Amniotic epithelial cell (primary cell): ENCODE data around the gene TRAPPC4.
A peak's percentile ranks its signal among the peaks of the same experiment; 100 is the strongest.
"Not testable (repeated sequence)": the region's sequence is repeated elsewhere in the genome, so short reads cannot be mapped to it uniquely, and the experiment has no call there.

Experiments
- DNase-seq: peaks from one replicate; pipeline ENCODE4 v3.0.0-alpha.2; 2010; ENCODE audit warnings: low read depth

TRAPPC4 gene, protein sequence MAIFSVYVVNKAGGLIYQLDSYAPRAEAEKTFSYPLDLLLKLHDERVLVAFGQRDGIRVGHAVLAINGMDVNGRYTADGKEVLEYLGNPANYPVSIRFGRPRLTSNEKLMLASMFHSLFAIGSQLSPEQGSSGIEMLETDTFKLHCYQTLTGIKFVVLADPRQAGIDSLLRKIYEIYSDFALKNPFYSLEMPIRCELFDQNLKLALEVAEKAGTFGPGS

DNA sequence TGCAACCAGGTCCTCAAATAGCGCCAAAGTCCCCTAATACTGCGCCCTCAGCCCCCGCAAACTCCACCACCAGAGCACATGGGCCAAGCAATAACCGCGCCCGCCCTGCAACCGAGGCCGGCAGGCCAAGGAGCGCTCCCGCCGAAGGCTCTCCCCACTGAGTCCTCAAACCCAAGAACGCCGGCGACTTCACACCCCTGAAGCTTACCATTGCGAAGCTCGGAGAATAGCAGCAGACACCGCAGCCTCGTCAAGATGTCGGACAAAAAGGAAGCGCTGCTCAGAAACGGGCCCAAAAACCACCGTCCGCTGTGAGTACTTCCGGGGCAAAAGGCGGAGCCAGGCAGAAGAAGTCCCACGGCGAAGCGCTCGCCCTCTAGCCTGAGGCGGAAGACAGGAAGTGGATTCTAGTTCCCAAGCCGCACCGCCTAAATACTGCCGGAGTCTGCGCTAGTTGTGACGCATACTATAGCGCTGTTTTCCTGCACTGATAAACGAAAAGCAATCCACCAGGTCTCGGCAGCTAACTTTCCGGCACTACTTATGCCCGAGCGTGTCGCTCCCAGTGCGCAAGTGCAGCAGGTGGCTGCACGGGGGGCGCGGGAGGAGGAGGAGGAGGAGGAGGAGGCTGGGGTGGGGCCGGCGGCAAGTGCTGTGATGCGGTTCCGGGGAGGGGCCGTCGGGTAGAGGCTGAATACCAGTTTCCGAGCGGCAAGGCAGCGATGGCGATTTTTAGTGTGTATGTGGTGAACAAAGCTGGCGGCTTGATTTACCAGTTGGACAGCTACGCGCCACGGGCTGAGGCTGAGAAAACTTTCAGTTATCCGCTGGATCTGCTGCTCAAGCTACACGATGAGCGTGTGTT is at the start of gene TRAPPC4, which contains the start of gene RPS25:
TRAPPC4 (plus strand) TSS at position 693 of the 865 bp plus-strand sequence; CDS start at position 723, 30 bp downstream.
RPS25 (minus strand) TSS at position 270 of the 865 bp plus-strand sequence; CDS start at position 211, 59 bp downstream.
- peak; percentile 95 for DNase-seq

DNA sequence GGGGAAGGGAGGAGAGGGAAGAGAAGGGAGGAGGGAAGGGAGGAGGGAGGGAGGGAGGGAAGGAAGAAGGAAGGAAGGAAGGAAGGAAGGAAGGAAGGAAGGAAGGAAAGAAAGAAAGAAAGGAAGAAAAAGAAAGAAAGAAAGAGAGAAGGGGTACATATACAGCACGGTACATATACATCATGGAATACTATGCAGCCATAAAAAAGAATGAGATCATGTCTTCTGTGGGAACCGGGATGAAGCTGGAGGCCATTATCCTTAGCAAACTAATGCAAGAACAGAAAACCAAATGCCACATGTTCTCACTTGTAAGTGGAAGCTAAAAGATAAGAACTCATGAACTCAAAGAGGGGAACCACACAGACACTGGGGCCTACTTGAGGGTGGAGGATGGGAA is 49.1 kb upstream of the TRAPPC4 start:
- not testable (repeated sequence) for DNase-seq

DNA sequence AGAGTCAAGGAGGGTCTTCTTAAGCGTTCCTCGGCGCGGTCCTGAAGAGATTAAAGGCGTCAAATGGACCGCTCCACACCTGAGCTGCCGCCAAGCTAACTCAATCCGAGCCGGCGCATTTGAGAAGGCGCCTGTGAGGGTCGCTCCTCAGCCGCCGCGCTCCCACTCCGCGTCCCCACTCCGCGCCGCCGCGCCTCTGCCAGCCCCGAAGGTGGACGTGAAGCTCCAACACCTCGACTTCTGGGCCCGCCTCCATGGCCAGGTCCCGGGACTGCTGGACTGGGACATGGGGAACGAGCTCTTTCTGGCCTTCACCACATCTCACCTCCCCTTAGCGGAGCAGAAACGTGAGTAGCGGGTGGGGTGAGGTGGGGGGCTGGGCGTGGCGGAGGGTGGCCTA is 46.9 kb upstream of the TRAPPC4 start, which contains the start of gene FOXR1:
FOXR1 (plus strand) TSS at position 116 of the 400 bp plus-strand sequence; CDS start at position 287, 171 bp downstream.
- DNase-seq = no peak

DNA sequence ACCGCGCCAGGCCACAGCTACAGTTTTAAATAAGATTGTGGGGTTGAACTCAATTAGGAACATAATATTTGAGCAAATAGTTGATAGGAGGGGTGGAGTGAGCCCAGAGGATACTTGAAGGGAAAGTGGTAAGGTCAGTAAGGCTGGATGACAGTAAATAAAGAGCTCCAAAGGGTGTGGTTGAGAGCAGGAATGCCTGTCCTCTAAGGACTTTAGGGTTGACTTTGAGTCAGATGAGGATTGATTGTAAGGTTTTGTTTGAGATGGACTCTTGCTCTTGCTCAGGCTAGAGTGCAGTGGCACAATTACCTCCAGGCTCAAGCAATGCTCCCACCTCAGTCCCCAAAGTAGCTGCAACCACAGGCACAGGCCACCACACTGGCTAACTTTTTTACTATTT is 44.6 kb upstream of the TRAPPC4 start:
- DNase-seq = no peak

DNA sequence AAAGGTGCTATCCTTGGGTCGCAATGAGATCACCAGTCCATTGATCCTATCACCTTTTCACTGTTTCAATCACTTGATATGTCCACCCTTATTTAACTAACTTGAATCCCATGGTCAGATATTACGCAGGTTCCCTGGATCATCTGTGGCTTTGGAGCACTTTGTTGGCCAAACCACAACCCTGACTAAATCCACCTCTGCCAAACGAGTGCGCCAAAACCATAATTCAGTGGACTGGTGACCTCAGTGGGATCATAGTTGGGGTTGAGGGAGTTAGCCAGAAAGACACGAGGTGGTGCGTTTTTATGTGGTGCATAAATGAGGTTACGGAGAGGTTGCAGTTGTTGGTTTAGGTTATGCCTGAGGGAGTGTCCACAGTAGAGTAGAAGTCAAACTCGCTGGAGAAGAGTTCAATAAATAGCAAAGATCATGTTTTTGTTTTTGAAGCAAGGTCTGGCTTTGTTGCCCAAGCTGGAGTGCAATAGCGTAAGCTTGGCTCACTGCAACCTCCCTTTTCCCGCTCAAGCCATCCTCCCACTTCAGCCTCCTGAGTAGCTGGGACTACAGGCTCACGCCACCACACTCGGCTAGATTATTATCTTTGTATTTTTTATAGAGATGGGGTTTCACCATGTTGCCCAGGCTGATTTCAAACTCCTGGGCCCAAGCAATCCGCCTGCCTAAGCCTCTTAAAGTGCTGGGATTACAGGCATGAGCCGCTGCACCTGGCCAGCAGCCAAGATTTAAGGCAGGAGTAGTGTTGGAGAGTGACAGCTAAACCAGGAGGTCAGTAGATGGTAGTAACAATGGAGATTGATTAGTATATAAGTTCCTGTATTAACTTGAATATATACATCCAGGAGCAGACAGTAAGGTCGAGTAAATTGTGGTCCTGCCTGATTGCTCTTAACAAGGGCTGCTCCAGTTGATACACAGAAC is 42.5 kb upstream of the TRAPPC4 start:
- peak; percentile 21 for DNase-seq

DNA sequence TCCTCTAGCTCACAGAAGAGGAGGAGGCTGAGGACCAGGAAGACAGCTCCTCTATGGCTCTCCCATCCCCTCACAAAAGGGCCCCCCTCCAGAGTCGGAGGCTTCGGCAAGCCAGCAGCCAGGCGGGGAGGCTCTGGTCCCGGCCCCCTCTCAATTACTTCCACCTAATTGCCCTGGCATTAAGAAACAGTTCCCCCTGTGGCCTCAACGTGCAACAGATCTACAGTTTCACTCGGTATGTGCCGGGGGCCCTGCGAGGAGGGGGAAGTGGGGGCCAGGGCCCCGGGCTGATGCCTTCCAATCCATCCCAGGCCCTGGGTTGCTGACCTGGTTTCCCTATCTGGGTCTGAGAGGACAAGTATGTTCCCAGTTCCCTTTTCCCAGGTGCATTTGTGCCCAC is 39.1 kb upstream of the TRAPPC4 start:
- no peak for DNase-seq

DNA sequence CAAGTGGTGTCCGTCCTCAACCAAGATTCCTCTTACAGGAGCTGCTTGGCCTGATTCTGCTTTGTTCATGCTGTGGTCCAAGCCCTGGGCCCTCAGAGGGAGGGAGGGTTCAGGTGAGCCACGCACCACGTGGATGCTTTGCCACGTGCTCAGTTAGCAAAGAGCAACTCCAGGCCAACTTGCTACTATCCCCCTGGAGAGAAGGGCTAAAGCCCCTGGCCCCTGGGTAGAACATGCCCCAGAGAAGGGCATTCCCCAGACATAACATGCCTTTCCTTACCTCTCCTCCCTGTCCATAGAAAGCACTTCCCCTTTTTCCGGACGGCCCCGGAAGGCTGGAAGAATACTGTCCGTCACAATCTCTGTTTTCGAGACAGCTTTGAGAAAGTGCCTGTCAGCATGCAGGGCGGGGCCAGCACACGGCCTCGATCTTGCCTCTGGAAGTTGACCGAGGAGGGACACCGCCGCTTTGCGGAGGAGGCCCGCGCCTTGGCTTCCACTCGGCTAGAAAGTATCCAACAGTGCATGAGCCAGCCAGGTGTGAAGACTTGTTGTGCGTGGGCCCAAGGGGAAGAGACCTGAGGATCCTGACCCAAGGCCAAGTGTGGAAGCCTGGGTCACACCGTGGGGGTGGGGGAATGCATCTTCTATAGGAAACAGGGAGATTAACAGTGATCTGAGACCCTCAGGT is 38.2 kb upstream of the TRAPPC4 start:
- DNase-seq = peak; percentile 38

DNA sequence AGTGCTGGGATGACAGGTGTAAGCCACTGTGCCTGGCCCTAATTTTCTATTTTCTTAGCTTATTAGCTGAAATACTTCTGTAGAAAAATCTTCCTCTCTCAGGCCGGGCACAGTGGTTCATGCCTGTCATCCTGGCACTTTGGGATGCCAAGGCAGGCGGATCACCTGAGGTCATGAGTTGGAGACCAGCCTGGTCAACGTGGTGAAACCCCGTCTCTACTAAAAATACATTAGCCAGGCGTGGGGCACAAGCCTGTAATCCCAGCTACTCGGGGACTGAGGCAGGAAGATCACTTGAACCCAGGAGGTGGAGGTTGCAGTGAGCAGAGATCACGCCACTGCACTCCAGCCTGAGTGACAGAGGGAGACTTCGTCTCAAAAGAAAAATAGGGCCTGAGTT is 34.2 kb upstream of the TRAPPC4 start:
- DNase-seq = not testable (repeated sequence)

DNA sequence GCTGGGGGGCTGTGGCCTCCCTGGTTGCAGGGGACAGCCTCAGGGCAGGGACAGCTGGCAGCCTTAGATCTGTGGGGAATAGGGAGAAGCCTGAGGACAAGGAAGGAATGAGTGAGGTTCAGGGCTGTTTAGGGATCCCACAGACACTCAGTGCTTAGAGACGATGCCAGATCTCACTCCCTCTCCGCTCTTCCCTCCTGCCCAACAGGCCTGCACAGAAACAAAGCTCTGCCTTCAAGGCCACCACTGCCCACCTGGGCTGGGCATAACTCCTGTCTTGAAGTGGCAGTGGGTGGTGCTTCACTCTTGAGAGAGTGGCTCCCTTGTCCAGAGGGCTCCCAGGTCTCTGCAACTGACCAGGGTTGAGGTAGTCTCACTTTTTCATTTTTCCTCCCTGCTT is 33.7 kb upstream of the TRAPPC4 start:
- DNase-seq = no peak

DNA sequence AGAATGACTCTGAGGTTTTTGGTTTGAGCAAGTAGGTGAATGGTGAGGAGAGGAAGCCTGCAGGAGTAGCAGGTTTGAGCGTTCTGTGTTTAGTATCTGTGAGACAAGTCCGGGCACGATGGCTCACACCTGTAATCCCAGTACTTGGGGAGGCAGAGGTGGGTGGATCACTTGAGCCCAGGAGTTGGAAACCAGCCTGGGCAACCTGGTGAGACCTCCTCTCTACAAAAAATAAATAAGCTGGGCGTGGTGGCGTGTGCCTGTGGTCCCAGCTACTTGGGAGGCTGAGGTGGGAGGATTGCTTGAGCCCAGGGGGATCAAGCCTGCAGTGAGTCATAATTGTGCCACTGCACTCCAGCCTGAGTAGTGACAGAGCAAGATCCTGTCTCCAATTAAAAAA is 30.3 kb upstream of the TRAPPC4 start:
- no peak for DNase-seq

DNA sequence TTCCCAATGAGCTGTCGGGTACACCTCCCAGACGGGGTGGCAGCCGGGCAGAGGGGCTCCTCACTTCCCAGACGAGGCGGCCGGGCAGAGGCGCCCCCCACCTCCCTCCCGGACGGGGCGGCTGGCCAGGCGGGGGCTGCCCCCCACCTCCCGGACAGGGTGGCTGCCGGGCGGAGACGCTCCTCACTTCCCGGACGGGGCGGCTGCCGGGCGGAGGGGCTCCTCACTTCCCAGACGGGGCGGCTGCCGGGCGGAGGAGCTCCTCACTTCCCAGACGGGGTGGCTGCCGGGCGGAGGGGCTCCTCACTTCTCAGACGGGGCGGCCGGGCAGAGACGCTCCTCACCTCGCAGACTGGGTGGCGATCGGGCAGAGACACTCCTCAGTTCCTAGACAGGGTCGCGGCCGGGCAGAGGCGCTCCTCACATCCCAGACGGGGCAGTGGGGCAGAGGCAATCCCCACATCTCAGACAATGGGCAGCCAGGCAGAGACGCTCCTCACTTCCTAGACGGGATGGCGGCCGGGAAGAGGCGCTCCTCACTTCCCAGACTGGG is 27.0 kb upstream of the TRAPPC4 start:
- DNase-seq = not testable (repeated sequence)

DNA sequence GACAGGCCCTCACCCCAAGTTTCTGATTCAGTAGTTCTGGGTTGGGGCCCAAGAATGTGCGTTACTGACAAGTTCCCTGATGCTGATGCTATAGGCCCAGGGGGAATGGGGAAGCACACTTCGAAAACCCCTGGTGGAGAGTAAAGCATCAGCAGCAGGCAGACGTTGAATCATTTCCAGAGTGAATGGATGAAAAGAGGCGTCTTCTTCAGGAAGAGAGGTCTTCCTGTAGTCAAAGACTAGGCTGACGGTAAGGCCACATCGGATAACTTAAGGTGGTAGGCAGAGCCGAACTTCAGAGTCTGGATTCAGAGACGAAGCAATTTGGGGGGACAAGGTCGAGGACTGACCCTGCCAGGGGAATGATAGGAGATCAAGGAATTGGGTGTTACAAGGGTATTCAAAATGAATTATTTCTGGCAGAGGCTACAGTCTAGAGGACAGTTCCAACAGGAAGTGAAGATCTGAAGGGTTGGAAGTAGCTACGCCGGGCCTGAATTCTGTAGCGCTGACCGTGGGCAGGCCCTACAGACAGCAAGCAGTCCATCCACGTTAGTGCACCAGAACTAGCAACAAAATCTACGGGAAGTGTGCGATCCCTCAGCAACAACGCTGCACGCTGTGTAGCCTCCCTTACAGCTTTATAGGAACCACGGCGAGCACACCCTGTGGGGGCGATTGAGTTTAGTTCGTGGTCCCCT is 21.5 kb upstream of the TRAPPC4 start:
- no peak for DNase-seq

DNA sequence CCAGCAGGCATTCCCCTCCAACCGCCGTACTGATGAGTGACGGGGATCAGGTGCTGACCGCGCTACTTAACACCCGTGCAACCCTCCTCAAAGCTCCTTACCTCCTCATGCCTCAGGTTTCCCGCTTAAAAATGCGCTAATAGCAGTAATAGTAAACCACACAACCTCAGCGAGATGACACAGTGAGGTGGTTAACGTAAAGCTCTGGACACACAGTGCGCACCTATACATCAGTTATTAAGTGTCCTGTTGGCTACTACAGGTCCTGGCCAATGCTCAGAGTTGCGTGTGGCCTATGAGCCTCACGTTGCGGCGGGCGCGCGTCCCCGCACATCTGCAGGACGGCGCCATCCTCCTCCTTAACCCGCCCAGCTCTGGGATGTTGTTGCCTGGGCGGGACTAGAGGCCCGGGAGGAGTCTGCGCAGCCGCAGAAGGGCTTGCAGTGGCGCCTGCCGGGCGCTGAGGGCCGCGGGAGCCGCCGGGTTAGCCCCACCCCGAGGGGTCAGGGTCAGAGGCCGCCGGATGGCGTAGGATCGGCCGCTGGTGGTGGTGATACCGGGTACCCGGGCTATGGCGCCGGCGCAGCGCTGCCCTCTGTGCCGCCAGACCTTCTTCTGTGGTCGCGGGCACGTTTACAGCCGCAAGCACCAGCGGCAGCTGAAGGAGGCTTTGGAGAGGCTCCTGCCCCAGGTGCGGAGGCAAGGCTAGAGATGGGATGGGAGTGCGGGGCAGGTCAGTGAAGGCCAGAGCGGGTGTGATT is 20.8 kb upstream of the TRAPPC4 start, which contains the start of gene CENATAC:
CENATAC (plus strand) TSS at position 512 of the 761 bp plus-strand sequence; CDS start at position 572, 60 bp downstream.
- peak; percentile 74 for DNase-seq

DNA sequence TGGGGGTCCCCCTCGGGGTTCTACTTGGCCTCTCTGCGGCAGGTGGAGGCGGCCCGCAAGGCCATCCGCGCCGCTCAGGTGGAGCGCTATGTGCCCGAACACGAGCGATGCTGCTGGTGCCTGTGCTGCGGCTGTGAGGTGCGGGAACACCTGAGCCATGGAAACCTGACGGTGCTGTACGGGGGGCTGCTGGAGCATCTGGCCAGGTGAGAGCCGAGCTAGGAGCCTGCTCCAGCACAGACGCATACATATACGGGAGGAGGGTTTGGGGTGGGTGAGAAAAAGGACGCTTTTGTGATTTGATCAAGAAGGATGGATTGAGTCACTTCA is 20.2 kb upstream of the TRAPPC4 start:
- DNase-seq = no peak

DNA sequence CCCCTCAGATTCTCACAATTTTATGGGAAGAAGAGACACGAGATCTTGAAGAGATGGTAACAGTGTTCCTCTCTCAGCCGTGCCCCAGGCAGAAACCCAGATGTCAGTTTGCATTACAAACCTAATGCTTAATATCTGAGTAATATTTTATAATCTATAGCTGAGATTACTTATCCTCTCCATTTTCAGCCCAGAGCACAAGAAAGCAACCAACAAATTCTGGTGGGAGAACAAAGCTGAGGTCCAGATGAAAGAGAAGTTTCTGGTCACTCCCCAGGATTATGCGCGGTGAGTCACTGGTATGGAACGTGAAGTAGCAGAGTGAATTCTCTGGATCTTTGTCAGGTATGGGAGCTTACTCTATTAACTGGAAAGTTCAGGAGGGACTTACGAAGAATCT is 19.7 kb upstream of the TRAPPC4 start:
- peak; percentile 82 for DNase-seq

DNA sequence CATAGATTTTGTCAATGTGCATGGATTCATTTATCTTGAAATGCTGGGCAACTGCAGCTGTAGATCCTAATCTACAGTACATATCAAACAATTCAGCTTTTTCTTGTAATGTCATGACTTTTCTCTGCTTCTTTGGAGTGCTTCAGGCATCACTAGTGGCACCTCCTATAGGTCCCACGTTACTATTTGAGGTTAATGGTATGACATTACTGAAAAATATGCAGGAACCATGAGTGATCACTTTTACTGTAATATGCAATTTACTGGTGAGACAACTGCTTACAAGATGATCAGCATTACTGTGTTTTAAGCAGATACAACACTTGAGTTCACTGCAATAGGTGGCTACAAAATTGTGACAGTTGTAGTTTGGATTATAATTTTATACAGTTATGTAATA is 17.7 kb upstream of the TRAPPC4 start:
- no peak for DNase-seq

DNA sequence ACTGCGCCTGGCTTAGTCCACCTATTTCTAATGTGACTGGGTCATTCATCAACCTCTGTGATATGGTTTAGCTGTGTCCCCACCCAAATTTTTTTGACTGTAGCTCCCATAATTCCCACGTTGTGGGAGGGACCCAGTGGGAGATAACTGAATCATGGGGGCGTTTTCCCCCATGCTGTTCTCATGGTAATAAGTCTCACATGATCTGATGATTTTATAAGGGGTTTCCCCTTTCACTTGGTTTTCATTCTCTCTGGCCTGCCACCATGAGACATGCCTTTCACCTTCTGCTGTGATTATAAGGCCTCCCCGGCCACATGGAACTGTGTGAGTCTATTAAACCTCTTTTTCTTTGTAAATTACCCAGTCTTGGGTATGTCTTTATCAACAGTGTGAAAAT is 11.9 kb upstream of the TRAPPC4 start:
- DNase-seq = no peak

DNA sequence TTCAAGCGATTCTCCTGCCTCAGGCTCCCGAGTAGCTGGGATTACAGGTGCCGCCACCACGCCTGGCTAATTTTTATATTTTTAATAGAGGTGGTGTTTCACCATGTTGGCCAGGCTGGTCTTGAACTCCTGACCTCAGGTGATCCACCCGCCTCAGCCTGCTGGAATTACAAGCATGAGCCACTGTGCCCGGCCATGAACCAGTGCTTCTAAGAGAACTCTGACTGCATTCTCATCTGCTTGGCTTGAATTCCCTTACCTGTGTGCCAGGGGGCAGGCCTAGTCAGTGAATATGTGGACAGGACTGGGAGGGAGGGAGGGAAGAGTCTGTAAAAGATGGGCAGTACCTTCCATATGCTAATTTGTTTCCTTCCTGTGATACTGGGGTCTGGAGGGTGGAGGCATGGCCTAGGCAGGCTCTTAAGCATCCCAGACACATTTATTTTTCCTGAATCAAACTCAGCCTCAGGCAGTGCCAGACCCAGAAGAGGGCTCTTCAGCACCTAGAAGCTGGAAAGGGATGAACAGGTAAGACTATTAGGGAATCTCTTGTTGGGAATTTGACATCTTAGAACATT is 7.0 kb upstream of the TRAPPC4 start:
- no peak for DNase-seq

DNA sequence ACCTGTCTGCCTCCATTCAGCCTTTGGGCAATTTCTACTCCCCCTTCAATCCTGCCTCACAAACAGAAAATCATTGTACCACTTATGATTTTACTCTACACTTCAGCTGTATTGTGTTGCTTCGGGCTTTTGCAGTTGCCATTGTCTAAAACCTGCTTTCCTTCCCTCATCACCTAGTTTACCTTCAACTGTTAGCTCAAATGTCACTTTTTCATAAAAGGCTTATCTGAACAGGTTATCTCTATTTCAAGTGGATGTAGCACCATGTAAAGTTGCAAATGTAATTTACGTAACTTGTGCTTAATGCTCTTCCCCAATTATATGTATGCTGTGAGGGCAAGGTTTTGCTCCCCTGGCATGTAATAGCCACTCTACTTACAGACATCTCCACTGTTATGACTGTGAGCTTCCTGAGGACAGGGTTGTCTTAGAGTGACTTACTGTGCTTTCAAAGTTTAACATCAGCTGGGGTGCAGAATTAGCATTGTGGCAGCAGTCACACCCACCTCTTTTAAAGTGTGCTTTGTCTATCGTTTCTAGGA is 5.9 kb upstream of the TRAPPC4 start:
- DNase-seq = no peak
